HEK293T (cell line): ENCODE data around the gene ATRIP.
A peak's percentile ranks its signal among the peaks of the same experiment; 100 is the strongest.

Experiments used
- CTCF ChIA-PET: fragments of 350-600 bp; formaldehyde crosslinking; extraction: SDS; loops from one replicate; lab custom pipeline; 2021; ENCODE audit warnings: antibody characterized with exemption, inconsistent platforms; lab: Yijun Ruan, JAX
- POLR2A ChIA-PET: fragments of 350-600 bp; formaldehyde crosslinking; extraction: SDS; loops from one replicate; lab custom pipeline; 2020; ENCODE audit warnings: antibody characterized with exemption, inconsistent platforms; lab: Yijun Ruan, JAX
- DNase-seq: peaks from one replicate; pipeline ENCODE4 v3.0.0; 2012; ENCODE audit warnings: mixed read lengths; ENCODE audit errors: extremely low spot score
- ARNT ChIP-seq: fragments of 450-650 bp; IDR thresholded peaks from 2 replicates; pipeline ENCODE4 v1.6.1; 2017; ENCODE audit warnings: mild to moderate bottlenecking
- BHLHE40 ChIP-seq: fragments of 450-650 bp; IDR thresholded peaks from 2 replicates; pipeline ENCODE4 v1.6.1; 2016; ENCODE audit warnings: mild to moderate bottlenecking, moderate library complexity, borderline replicate concordance
- CTBP1 ChIP-seq: fragments of 450-650 bp; IDR thresholded peaks from 2 replicates; pipeline ENCODE4 v1.6.1; 2016; ENCODE audit warnings: borderline replicate concordance
- ELF4 ChIP-seq: fragments of 450-650 bp; IDR thresholded peaks from 2 replicates; pipeline ENCODE4 v1.6.1; 2017; ENCODE audit warnings: antibody characterized with exemption
- FOXA1 ChIP-seq: fragments of 450-650 bp; IDR thresholded peaks from 2 replicates; pipeline ENCODE4 v1.6.1; 2016; ENCODE audit warnings: mild to moderate bottlenecking
- FOXK2 ChIP-seq: fragments of 450-650 bp; IDR thresholded peaks from 2 replicates; pipeline ENCODE4 v1.6.1; 2016; ENCODE audit warnings: mild to moderate bottlenecking
- FOXM1 ChIP-seq: fragments of 450-650 bp; IDR thresholded peaks from 2 replicates; pipeline ENCODE4 v1.6.1; 2017; ENCODE audit warnings: mild to moderate bottlenecking, borderline replicate concordance
- HDGF ChIP-seq: fragments of 450-650 bp; IDR thresholded peaks from 2 replicates; pipeline ENCODE4 v1.6.1; 2017; ENCODE audit warnings: antibody characterized with exemption, borderline replicate concordance
- L3MBTL2 ChIP-seq: fragments of 450-650 bp; conservative IDR thresholded peaks from 2 replicates; pipeline ENCODE4 v1.6.1; 2016; ENCODE audit warnings: mild to moderate bottlenecking
- LEF1 ChIP-seq: fragments of 450-650 bp; IDR thresholded peaks from 2 replicates; pipeline ENCODE4 v1.6.1; 2017; ENCODE audit warnings: mild to moderate bottlenecking, borderline replicate concordance
- NFRKB ChIP-seq: fragments of 450-650 bp; IDR thresholded peaks from 2 replicates; pipeline ENCODE4 v1.6.1; 2016; ENCODE audit warnings: mild to moderate bottlenecking, moderate library complexity
- SP1 ChIP-seq: fragments of 450-650 bp; IDR thresholded peaks from 2 replicates; pipeline ENCODE4 v1.6.1; 2017
- SUZ12 ChIP-seq: fragments of 450-650 bp; IDR thresholded peaks from 2 replicates; pipeline ENCODE4 v1.6.1; 2016; ENCODE audit warnings: mild to moderate bottlenecking
- TARDBP ChIP-seq: fragments of 450-650 bp; IDR thresholded peaks from 2 replicates; pipeline ENCODE4 v1.6.1; 2016
- ZNF384 ChIP-seq: fragments of 450-650 bp; IDR thresholded peaks from 2 replicates; pipeline ENCODE4 v1.6.1; 2016
- TF ChIP-seq, protein P1 (sequence below): fragments of 450-650 bp; IDR thresholded peaks from 2 replicates; pipeline ENCODE4 v1.6.1; 2016

The ATRIP gene

DNA sequence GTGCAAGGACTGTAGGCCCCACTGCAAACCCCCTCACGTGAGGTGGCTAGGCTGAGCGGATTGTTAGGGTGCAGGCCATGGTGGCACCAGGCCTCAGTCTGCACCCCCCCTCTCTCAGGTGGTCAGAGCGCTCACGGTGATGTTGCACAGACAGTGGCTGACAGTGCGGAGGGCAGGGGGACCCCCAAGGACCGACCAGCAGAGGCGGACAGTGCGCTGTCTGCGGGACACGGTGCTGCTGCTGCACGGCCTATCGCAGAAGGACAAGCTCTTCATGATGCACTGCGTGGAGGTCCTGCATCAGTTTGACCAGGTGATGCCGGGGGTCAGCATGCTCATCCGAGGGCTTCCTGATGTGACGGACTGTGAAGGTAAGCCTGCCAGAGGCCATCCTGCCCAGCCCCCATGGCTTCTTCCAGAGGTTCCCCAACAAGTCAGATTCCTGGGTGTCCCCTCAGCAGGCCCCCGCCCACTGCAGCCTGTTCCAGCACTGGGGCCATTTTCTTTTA is 18.2 kb downstream of the ATRIP start:
- DNase-seq = no peak
- TF ChIP-seq ARNT = no peak
- no peak for TF ChIP-seq LEF1
- ChIA-PET CTCF (interaction anchor here (0.6 to 1.7 kb wide), 2 partner anchors 39 to 84 kb away, joined by 3 to 7 read pairs; partner anchors contain the start of gene SHISA5), POLR2A (interaction anchor here (1.1 to 1.2 kb wide), 3 partner anchors 18 to 92 kb away, joined by 3 to 4 read pairs (median 3); partner anchors contain the start of genes ATRIP, CCDC51 and PFKFB4)

DNA sequence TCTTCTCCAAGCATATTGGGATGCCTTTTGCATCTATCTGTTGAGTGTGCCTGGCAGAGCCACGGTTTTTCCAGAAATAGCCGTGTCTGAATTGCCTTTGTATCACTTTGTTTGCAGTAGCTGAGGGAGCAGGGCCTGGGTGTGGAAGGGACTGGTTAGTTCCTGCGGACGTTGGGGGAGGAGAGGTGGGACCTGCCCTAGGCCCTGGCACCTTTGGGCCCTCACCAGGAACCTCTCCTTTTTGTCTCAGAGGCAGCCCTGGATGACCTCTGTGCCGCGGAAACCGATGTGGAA is 18.6 kb downstream of the ATRIP start:
- TF ChIP-seq FOXM1 (no peak), NFRKB (no peak), FOXK2 (no peak), CTBP1 (no peak), TARDBP (no peak), ZNF384 (no peak), LEF1 (no peak)
- TF ChIP-seq, protein P1, sequence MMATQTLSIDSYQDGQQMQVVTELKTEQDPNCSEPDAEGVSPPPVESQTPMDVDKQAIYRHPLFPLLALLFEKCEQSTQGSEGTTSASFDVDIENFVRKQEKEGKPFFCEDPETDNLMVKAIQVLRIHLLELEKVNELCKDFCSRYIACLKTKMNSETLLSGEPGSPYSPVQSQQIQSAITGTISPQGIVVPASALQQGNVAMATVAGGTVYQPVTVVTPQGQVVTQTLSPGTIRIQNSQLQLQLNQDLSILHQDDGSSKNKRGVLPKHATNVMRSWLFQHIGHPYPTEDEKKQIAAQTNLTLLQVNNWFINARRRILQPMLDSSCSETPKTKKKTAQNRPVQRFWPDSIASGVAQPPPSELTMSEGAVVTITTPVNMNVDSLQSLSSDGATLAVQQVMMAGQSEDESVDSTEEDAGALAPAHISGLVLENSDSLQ = no peak
- DNase-seq = no peak
- ChIA-PET CTCF (no interaction called here), POLR2A (no interaction called here)

DNA sequence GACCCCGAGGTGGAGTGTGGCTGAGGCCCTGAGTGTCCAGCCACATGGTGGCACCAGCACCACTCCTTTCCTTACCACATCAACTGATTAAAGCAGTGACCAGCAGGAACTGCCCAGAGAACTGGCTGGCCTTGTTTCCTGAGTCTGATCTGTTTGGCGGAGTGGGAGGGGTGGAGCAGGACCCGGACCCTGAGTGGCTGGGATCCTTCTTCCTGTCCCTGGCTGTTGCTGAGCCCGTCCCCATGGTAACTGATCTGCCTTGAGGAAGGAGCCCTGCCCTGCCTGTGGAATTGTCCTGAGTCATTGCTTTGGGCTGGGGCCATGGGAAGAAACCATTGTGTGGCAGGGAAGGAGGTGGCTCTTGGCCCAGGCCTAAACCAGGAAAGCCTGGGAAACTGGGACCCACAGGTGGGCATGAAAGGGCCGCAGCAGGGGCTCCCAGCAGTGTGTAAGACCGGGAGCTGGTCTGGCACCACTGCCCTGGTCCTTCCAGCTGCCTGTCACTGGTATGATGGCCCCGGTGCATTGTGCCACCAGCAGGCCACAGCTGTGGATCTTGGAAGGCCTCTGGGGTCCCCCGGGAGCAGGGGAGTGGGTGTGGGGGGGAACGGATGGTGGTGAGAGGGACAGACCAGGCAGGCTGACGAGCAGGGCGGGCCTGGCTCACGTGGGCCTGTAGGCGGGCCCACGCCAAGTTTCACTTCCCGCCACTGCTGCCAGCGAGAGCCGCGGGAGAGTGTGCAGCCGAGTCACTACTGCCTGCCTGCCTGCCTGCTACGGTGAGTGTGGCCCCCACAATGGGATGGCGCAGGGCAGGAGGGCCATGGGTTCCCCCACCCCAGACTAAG is 19.2 kb downstream of the ATRIP start:
- TF ChIP-seq FOXK2 (no peak), ARNT (no peak), TARDBP (no peak), HDGF (no peak), L3MBTL2 (no peak), FOXM1 (no peak), LEF1 (no peak), FOXA1 (no peak), SP1 (no peak), NFRKB (no peak), ZNF384 (no peak)
- TF ChIP-seq, protein P1 = no peak
- ChIA-PET CTCF (no interaction called here), POLR2A (interaction anchor here (1.1 to 1.3 kb wide), 3 partner anchors 15 to 39 kb away, joined by 4 to 5 read pairs (median 4); partner anchors contain the start of genes ATRIP and SHISA5)
- DNase-seq = peak; percentile 36

DNA sequence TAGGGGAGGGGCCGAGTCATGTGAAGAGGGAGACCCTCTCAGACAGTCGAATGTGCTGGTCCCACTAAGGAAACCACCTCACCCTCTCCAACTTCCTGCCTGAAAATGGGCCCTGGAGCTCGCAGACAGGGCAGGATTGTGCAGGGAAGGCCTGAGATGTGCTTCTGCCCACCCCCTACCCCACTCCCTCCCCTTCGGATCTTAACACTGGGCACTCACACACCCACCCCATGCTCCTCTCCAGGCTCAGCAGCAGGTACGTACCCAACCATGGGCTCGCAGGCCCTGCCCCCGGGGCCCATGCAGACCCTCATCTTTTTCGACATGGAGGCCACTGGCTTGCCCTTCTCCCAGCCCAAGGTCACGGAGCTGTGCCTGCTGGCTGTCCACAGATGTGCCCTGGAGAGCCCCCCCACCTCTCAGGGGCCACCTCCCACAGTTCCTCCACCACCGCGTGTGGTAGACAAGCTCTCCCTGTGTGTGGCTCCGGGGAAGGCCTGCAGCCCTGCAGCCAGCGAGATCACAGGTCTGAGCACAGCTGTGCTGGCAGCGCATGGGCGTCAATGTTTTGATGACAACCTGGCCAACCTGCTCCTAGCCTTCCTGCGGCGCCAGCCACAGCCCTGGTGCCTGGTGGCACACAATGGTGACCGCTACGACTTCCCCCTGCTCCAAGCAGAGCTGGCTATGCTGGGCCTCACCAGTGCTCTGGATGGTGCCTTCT is 20.0 kb downstream of the ATRIP start:
- no peak for TF ChIP-seq ARNT
- no peak for TF ChIP-seq LEF1
- ChIA-PET CTCF (no interaction called here), POLR2A (interaction anchor here (1.1 to 1.3 kb wide), 3 partner anchors 16 to 38 kb away, joined by 4 to 5 read pairs (median 4); partner anchors contain the start of genes ATRIP and SHISA5)
- DNase-seq = no peak

DNA sequence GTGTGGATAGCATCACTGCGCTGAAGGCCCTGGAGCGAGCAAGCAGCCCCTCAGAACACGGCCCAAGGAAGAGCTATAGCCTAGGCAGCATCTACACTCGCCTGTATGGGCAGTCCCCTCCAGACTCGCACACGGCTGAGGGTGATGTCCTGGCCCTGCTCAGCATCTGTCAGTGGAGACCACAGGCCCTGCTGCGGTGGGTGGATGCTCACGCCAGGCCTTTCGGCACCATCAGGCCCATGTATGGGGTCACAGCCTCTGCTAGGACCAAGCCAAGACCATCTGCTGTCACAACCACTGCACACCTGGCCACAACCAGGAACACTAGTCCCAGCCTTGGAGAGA is 20.5 kb downstream of the ATRIP start:
- DNase-seq = no peak
- TF ChIP-seq, protein P1 = no peak
- TF ChIP-seq SP1 = no peak
- no peak for TF ChIP-seq L3MBTL2
- TF ChIP-seq LEF1 = no peak
- no peak for TF ChIP-seq ZNF384
- TF ChIP-seq SUZ12 = no peak
- no peak for TF ChIP-seq NFRKB
- TF ChIP-seq ELF4 = no peak
- TF ChIP-seq CTBP1 = no peak
- TF ChIP-seq FOXA1 = no peak
- TF ChIP-seq FOXM1 = no peak
- no peak for TF ChIP-seq HDGF
- TF ChIP-seq TARDBP = no peak
- TF ChIP-seq FOXK2 = no peak
- ChIA-PET POLR2A (interaction anchor here (1.1 to 1.3 kb wide), 2 partner anchors 21 to 37 kb away, joined by 4 to 5 read pairs; partner anchors contain the start of genes ATRIP and SHISA5), CTCF (interaction anchor here (1.2 kb wide), 1 partner anchor 31 kb away, joined by 4 read pairs; no protein-coding TSS in a partner anchor)

DNA sequence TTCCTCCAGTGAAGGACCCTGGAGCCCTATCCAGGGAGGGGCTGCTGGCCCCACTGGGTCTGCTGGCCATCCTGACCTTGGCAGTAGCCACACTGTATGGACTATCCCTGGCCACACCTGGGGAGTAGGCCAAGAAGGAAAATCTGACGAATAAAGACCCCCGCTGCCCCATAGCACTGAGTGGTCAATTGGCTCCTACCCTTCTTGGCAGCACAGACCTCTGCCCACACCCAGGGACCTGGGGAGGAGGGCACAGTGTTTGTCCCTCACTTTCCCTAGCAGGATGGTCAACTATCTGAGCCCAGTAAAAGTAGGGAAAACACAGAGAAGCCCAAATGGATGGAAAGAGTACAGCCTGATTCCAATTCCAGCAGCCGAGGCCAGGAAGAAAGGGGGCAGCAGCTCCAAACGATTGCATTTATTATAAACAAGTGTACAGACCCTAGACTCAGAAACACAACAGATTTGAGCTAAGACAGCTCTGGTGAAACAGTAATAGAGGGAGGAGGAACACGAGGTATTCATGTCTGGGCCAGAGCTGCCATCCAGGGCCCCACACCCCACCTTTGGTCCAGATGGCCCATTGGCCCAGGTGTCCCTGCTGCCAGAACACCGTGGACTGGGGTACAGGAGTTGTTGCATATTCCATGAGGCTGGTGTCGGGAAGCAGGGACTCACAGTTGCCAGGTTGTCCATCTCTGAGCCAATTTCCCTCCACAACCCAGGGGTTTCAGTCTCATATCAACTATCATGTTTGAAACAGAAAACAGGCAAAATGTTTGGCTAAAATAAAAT is 21.1 kb downstream of the ATRIP start:
- no peak for DNase-seq
- TF ChIP-seq, protein P1 = no peak
- no peak for TF ChIP-seq SUZ12
- no peak for TF ChIP-seq SP1
- no peak for TF ChIP-seq NFRKB
- TF ChIP-seq ELF4 = no peak
- TF ChIP-seq FOXA1 = no peak
- TF ChIP-seq FOXK2 = no peak
- TF ChIP-seq FOXM1 = no peak
- no peak for TF ChIP-seq LEF1
- TF ChIP-seq BHLHE40 = no peak
- no peak for TF ChIP-seq HDGF
- no peak for TF ChIP-seq TARDBP
- no peak for TF ChIP-seq ZNF384
- TF ChIP-seq L3MBTL2 = no peak
- no peak for TF ChIP-seq CTBP1
- TF ChIP-seq ARNT = no peak
- ChIA-PET CTCF (interaction anchor here (0.6 to 1.2 kb wide), 2 partner anchors 31 to 605 kb away, joined by 3 to 4 read pairs; no protein-coding TSS in a partner anchor), POLR2A (no interaction called here)
